Ovary (tissue), 9 donors: ENCODE measurements around the gene C4BPA. TPM values are rescaled to one million over a fixed set of nuclear protein-coding genes. Genes with fewer than 3 reads are reported as not detected.

Experiments used
- DNase-seq, 5 donors: peaks; one replicate each; pipeline ENCODE4 v3.0.0-alpha.2; 2019 to 2020
- H3K27ac ChIP-seq, 2 donors: fragments of 200-600 bp; one replicate each; pipeline versions ENCODE4 v1.5.1 to v1.8.0; 2019 to 2022
- H3K27me3 ChIP-seq: fragments of 200-600 bp; one replicate; pipeline ENCODE4 v1.8.0; 2022
- H3K36me3 ChIP-seq: fragments of 200-600 bp; sonication (generic); one replicate; pipeline ENCODE4 v1.5.1; 2019
- H3K4me1 ChIP-seq: one replicate; pipeline ENCODE4 v1.8.1; 2013; ENCODE audit warnings: mild to moderate bottlenecking, moderate library complexity; ENCODE audit not compliant: insufficient read depth
- H3K4me3 ChIP-seq: fragments of 200-600 bp; sonication (generic); one replicate; pipeline ENCODE4 v1.5.1; 2017
- H3K9me3 ChIP-seq, 2 donors: fragments of 200-600 bp in 1 of 2; sonication (generic) in 1 of 2; one replicate each; pipeline versions ENCODE4 v1.5.1 to v1.8.1; 2013 to 2019; ENCODE audit warnings: mild to moderate bottlenecking in 1 of 2, moderate library complexity in 1 of 2
- CTCF ChIP-seq, 3 donors: fragments of 450-650 bp in 2 of 3; fragments of 200-600 bp in 1 of 3; IDR thresholded peaks; one replicate each; pipeline versions ENCODE4 v1.5.1 to v1.8.0; 2016 to 2022; ENCODE audit warnings: antibody characterized with exemption in 3 of 3, mild to moderate bottlenecking in 1 of 3
- EP300 ChIP-seq: sonication (generic); formaldehyde crosslinking; IDR thresholded peaks from one replicate; pipeline ENCODE4 v1.6.1; 2017; ENCODE audit warnings: antibody characterized with exemption
- POLR2A ChIP-seq: fragments of 450-650 bp; IDR thresholded peaks from one replicate; pipeline ENCODE4 v1.6.1; 2017; ENCODE audit warnings: antibody characterized with exemption, mild to moderate bottlenecking, moderate library complexity
- WGBS, 3 donors: extraction: QIAGEN DNeasy Blood & Tissue Kit in 1 of 3; methylation state at CpG; one replicate each; pipeline versions ENCODE4 v1.1.5 to v1.1.7; 2013 to 2017; 5-methylcytosine and 5-hydroxymethylcytosine counted together
- intact Hi-C, 4 donors: fragments of 100-400 bp; cut with DNase I; formaldehyde crosslinking; loops; one replicate each; pipeline versions ENCODE4 v1.11.0 to v1.15.1; 2022 to 2023
- polyA plus RNA-seq, 2 donors: library from polyadenylated mRNA; stranded (reverse); fragments of 200-250 nt in 1 of 2; fragments of 350-450 nt in 1 of 2; fragmentation: Illumina TruSeq in 1 of 2; extraction: RNeasy Lipid Tissue Mini Kit (QIAGEN cat#74804) in 1 of 2; gene quantifications; one replicate each; pipeline ENCODE4 v1.2.3, GENCODE V29; 2013 to 2014
- total RNA-seq, 7 donors: library from RNA; depleted of rRNA in 2 of 7; stranded (reverse); fragments of >200 nt in 2 of 7; fragmentation: NEBNext Ultra II Directional in 3 of 7; extraction: Animal tissue kit (Norgen Biotek cat#: 25700) in 3 of 7; gene quantifications; one replicate each; pipeline versions ENCODE4 v1.1.0 to v1.2.4, GENCODE V29; 2016 to 2023
- donor health status: DM: no; HTN: no; CAD: no; lungs with moderate emphysema.
- donor health status: DM: no; HTN: no; CAD: no.
- donor health status: Bipolar disorder and iron deficiency.
- donor health status: DM: yes; HTN: yes; CAD: no.
- donor health status: DM: no; HTN: no; CAD: no.
- donor health status: DM: yes; HTN: yes; CAD: no.

C4BPA gene
- total and polyA plus RNA-seq, 9 donors = 0.23 to 3.5 (median 1.1) TPM

- intact Hi-C loops = no loop called here
- no peak overlapping the region for H3K27ac ChIP-seq
- TF ChIP-seq POLR2A (no peak), CTCF (IDR thresholded peaks at IDR 0.05) (no peak), EP300 (no peak)
- H3K36me3 ChIP-seq = no peaks in the 10 kb centered on the region
- DNase-seq = no peak
- H3K4me3 ChIP-seq = no peak overlapping the region
- H3K9me3 ChIP-seq = no peaks in the 10 kb centered on the region
- no peaks in the 10 kb centered on the region for H3K27me3 ChIP-seq
- peaks cover 1% of the 10 kb centered on the region for H3K4me1 ChIP-seq
- WGBS, 3 donors = 97 to 100% (median 98%) methylated on average over 1 of the region's 1 CpG
Observed at GRCh38 chr1:207102659-207103058, 1.4 kb upstream of the C4BPA start.

- Histone ChIP-seq H3K4me3 (no peak overlapping the region), H3K9me3 (no peaks in the 10 kb centered on the region)
- intact Hi-C loops = no loop called here
Observed at GRCh38 chr1:207109004-207109403, 5.0 kb downstream of the C4BPA start.

DNA sequence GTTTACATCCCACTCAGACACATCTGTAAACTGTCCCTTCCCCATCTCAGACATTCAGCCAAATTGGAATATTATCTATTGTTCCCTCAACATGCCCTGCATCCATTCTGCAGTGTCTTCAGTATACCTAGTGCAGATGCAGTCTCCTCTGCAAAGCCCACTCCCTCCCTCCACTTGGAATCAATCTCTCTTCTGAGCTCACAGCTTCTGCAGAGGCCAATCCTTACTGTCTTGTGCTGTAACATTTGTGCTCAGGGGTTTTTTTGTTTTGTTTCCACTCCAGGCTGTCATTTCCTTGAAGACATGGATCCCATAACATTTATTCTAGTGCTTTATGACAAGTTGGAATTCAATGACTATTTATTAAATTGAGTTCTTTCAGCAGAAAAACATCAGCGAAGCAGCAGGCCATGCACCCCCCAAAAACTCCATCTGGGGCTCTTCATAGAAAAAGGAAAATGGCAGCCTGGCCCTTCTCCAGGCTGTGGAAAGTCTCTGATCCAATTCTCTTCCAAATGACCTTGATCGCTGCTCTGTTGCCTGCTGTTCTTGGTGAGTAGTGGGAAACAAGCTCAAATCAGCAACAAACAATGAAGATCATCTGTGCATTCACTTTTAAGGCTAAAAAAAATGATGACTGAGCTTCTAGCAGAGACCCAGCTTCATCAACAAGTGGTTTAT, 8.7 kb downstream of the C4BPA start:
- H3K9me3 ChIP-seq = no peaks in the 10 kb centered on the region
- peak overlapping the region in 1 of 2 donors; percentile 17 for H3K27ac ChIP-seq
- no peaks in the 10 kb centered on the region for H3K36me3 ChIP-seq
- H3K4me1 ChIP-seq = peaks cover 9% of the 10 kb centered on the region
- no peaks in the 10 kb centered on the region for H3K27me3 ChIP-seq
- H3K4me3 ChIP-seq = no peak overlapping the region
- 4 to 14% (median 7%) methylated on average over 2 of the region's 2 CpGs for WGBS, 3 donors
- TF ChIP-seq POLR2A = no peak
- TF ChIP-seq EP300 = no peak
- TF ChIP-seq CTCF (IDR thresholded peaks at IDR 0.05) = no peak
- peak; percentile 26 to 59 (median 56) for DNase-seq
- intact Hi-C loops = no loop called here

More at GRCh38 chr1:207109004-207109403, 5.0 kb downstream of the C4BPA start:
- Histone ChIP-seq H3K27me3 (no peaks in the 10 kb centered on the region), H3K36me3 (no peaks in the 10 kb centered on the region), H3K27ac (peak overlapping the region in 1 of 2 donors; percentile 19), H3K4me1 (peaks cover 11% of the 10 kb centered on the region)
- no peak for DNase-seq
- TF ChIP-seq POLR2A = no peak
- no peak for TF ChIP-seq CTCF (IDR thresholded peaks at IDR 0.05)
- TF ChIP-seq EP300 = no peak
- 71 to 81% (median 81%) methylated on average over 3 of the region's 3 CpGs for WGBS, 3 donors

GRCh38 chr1:207115269-207115668, 11.2 kb downstream of the C4BPA start:
- 69 to 75% (median 73%) methylated on average over 5 of the region's 5 CpGs for WGBS, 3 donors
- TF ChIP-seq EP300 (no peak), POLR2A (no peak), CTCF (IDR thresholded peaks at IDR 0.05) (no peak)
- H3K4me1 ChIP-seq = peaks cover 2% of the 10 kb centered on the region
- no peak overlapping the region for H3K27ac ChIP-seq
- H3K4me3 ChIP-seq = no peak overlapping the region
- intact Hi-C loops = no loop called here
- no peaks in the 10 kb centered on the region for H3K27me3 ChIP-seq
- H3K9me3 ChIP-seq = no peaks in the 10 kb centered on the region
- no peaks in the 10 kb centered on the region for H3K36me3 ChIP-seq
- DNase-seq = no peak
